ENCODE measurements around the gene CNTN1. TPM values are rescaled to one million over a fixed set of nuclear protein-coding genes. Genes with fewer than 3 reads are reported as not detected.

Gene CNTN1
- total and polyA plus RNA-seq, 2 of the 8 experiments (the other 6 are each of a cell fraction or from before 2014, with no cell fraction given): 7.2 to 21.8 TPM

DNA sequence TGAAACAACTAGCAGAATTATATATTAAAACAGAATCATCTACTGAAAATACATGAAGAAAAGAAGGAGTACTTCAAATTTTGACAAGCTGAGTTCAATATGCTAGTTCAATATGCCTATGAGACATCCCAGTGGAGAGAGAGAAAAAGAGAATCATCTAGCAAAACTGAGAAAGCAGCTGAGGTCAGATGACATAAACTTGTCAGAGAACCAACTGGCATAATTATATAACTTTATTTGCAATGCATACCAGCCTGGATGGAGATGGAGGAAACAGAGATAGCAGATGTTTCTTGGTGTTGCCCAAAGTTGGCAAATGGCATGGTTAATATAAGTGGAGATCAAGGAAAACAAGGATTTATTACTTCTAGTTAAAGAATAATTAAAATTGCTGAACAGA lies 347.2 kb downstream of the CNTN1 start (continued):
- TF ChIP-seq CBX8 (IDR thresholded peaks at IDR 0.05; ENCODE audit: borderline replicate concordance, low read depth, low read length): no peak
- TF ChIP-seq, protein P1, sequence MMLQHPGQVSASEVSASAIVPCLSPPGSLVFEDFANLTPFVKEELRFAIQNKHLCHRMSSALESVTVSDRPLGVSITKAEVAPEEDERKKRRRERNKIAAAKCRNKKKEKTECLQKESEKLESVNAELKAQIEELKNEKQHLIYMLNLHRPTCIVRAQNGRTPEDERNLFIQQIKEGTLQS (IDR thresholded peaks at IDR 0.05; ENCODE audit: insufficient read depth, low read depth, low read length): no peak

Measured in H1 (cell line).